ENCODE data around the gene HOXA7. TPM values are rescaled to one million over a fixed set of nuclear protein-coding genes. Genes with fewer than 3 reads are reported as not detected.
A peak's percentile ranks its signal among the peaks of the same experiment; 100 is the strongest.

HOXA7 gene
- total RNA-seq, 1 donor from 2014 or later, result not detected

DNA sequence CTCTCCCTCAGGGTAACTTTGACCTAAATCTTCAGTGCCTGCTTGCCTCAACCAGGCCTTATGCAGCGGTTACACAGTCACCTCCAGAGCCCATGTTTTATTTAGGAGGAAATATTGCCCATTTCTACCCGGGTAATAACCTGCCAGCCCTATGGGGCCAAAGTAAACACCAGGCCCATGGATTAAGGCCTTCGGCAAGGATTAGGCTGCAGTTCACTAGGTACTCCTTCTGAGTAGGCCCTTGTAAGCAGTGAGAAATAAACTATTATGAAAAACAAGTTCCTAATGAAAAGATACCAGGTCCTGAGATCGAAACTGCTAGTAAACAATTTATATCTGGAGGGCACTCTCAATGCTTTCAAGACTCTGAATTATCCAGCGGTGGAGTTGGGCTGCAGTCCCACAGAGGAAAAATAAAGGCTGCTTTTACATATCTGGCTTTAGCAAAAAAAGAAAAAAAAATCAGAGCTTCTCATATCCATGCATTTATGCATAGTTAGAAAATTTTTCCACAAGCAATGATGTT, 21.4 kb upstream of the HOXA7 start:
- H3K4me3 Mint-ChIP-seq (ENCODE audit: unreplicated experiment), result no peak overlapping the region
- no peak overlapping the region for H3K27ac Mint-ChIP-seq (ENCODE audit: unreplicated experiment)
- H3K36me3 Mint-ChIP-seq (ENCODE audit: unreplicated experiment), result no peaks in the 10 kb centered on the region

DNA sequence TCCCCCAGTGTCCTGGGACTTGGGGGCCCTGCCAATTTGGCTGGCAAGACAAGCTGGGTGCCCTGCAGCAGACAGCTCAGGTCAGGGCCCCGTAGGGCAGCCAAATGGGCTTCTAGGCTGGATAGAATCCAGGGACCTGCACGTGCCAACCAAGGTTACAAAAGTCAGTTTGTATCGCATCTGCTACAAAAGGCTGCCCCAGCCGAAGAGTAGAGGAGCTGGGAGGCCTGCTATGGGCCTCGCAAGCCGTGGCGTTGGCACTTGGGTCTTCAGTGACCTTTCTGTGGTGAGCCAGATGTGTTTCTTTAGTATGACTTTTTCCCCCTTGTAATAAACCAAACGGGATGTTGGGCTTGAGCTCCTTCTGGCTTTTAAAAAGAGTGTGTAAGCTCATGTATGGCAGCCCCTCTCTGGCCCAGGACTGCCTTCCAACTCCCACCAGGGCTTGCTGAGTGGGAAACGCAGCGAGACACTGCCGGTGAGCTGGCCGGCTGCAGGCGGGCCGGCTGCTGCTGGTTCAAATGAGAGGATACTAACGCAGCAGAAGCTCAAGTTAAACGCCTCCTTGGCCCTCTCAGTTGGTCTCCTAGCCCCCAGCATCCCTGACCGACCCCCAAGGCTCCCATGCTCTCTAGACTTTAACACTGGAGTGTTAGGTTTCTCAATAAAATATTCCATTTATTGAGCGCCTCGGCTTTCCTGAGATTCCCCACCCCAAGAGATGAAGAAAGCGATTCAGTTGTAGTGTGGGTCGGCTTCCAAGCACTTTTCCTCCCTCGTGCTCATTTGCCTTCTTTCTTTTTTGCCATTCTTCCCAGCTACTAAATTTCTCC, 20.7 kb upstream of the HOXA7 start:
- Mint-ChIP-seq H3K27ac (ENCODE audit: unreplicated experiment) (no peak overlapping the region), H3K27me3 (ENCODE audit: unreplicated experiment) (peaks cover 39% of the 10 kb centered on the region), H3K4me3 (ENCODE audit: unreplicated experiment) (no peak overlapping the region), H3K9me3 (ENCODE audit: unreplicated experiment) (peaks cover 6% of the 10 kb centered on the region), H3K4me1 (ENCODE audit: low read depth, unreplicated experiment) (no peaks in the 10 kb centered on the region), H3K36me3 (ENCODE audit: unreplicated experiment) (no peaks in the 10 kb centered on the region)
- peak; percentile 8 for DNase-seq
- TF ChIP-seq, protein P1, sequence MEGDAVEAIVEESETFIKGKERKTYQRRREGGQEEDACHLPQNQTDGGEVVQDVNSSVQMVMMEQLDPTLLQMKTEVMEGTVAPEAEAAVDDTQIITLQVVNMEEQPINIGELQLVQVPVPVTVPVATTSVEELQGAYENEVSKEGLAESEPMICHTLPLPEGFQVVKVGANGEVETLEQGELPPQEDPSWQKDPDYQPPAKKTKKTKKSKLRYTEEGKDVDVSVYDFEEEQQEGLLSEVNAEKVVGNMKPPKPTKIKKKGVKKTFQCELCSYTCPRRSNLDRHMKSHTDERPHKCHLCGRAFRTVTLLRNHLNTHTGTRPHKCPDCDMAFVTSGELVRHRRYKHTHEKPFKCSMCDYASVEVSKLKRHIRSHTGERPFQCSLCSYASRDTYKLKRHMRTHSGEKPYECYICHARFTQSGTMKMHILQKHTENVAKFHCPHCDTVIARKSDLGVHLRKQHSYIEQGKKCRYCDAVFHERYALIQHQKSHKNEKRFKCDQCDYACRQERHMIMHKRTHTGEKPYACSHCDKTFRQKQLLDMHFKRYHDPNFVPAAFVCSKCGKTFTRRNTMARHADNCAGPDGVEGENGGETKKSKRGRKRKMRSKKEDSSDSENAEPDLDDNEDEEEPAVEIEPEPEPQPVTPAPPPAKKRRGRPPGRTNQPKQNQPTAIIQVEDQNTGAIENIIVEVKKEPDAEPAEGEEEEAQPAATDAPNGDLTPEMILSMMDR (IDR thresholded peaks at IDR 0.05; ENCODE audit: partially characterized antibody, unreplicated experiment), result no peak

More for the DNA sequence above, 21.4 kb upstream of the HOXA7 start:
- no peak for DNase-seq
- H3K4me1 Mint-ChIP-seq (ENCODE audit: low read depth, unreplicated experiment), result no peaks in the 10 kb centered on the region
- TF ChIP-seq, protein P1 (IDR thresholded peaks at IDR 0.05; ENCODE audit: partially characterized antibody, unreplicated experiment), result no peak
- peaks cover 8% of the 10 kb centered on the region for H3K9me3 Mint-ChIP-seq (ENCODE audit: unreplicated experiment)
- peaks cover 41% of the 10 kb centered on the region for H3K27me3 Mint-ChIP-seq (ENCODE audit: unreplicated experiment)

DNA sequence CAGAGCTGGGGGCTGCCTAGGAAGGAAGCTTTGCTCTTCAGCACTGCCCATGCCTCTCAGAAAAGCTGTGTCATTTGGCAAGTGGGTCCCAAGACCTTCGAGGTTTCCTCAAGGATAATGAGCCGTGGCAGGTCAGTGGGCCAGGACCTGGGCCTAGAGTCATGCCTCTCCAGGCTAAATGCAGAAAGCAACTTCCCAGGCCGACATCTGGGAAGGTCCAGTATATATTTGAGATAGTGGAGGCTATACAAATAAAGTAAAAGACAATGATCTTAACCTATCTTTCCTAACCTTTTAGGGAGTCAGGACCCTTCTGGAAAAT, 20.0 kb upstream of the HOXA7 start:
- DNase-seq, result peak; percentile 8
- Mint-ChIP-seq H3K4me3 (ENCODE audit: unreplicated experiment) (no peak overlapping the region), H3K36me3 (ENCODE audit: unreplicated experiment) (no peaks in the 10 kb centered on the region), H3K27ac (ENCODE audit: unreplicated experiment) (no peak overlapping the region), H3K9me3 (ENCODE audit: unreplicated experiment) (peaks cover 8% of the 10 kb centered on the region), H3K27me3 (ENCODE audit: unreplicated experiment) (peaks cover 45% of the 10 kb centered on the region), H3K4me1 (ENCODE audit: low read depth, unreplicated experiment) (no peaks in the 10 kb centered on the region)
- TF ChIP-seq, protein P1 (IDR thresholded peaks at IDR 0.05; ENCODE audit: partially characterized antibody, unreplicated experiment), result no peak

DNA sequence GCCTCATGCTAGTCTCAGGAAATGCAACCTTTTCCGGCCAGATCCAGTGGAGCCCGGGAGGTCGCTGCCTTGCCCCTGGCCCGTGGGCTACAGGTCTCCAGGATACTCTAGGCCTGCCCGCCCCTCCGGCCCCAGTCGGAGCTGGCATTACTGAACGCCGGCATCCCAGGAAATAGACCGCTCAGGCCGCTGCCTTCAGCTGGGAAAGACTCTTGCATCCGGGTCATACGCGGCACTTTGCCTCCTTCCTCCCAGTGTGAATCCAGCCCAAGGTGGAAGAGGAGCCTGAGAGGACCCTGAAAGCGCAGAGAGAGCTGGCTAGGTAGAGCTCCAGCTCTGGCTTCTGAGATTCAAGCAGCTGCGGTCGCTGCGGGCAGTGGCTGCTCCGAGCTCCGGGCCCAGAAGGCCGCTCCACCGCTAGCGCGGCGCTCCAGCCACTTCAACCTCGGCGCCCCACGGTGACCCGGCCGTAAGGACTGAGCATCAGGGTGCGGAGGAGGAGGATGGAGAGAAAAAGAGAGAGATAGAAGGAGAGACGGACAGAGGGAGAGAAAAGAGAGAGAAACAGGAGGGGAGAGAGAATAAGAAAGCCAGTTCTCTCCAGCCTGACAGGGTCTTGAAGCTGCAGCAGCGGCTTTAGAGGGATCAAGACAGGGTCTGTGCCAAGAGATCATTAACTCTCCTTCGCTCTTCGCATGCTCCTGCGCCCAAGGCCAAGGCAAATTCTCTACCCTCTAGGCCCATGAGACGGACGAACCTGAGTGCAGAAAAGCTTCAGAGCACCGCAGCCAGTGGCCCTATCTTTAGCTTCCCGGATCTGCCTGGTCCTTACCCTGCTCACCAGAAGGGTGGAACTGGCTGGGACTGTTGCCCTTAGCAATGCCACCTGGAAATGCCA, 19.4 kb upstream of the HOXA7 start:
- DNase-seq, result peak; percentile 22
- H3K36me3 Mint-ChIP-seq (ENCODE audit: unreplicated experiment), result peaks cover 2% of the 10 kb centered on the region

More for the DNA sequence above, 19.4 kb upstream of the HOXA7 start:
- Mint-ChIP-seq H3K4me3 (ENCODE audit: unreplicated experiment) (no peak overlapping the region), H3K4me1 (ENCODE audit: low read depth, unreplicated experiment) (no peaks in the 10 kb centered on the region), H3K27me3 (ENCODE audit: unreplicated experiment) (peaks cover 42% of the 10 kb centered on the region), H3K9me3 (ENCODE audit: unreplicated experiment) (peaks cover 8% of the 10 kb centered on the region), H3K27ac (ENCODE audit: unreplicated experiment) (no peak overlapping the region)
- TF ChIP-seq, protein P1 (IDR thresholded peaks at IDR 0.05; ENCODE audit: partially characterized antibody, unreplicated experiment), result no peak

Measured in glutamatergic neuron (in vitro differentiated cells).